Uterus (tissue), 4 donors: Measurements from ENCODE around the gene TRUB2. TPM values are rescaled to one million over a fixed set of nuclear protein-coding genes. Genes with fewer than 3 reads are reported as not detected.

ENCODE experiments used
- DNase-seq, 2 donors: peaks; one replicate each; pipeline ENCODE4 v3.0.0-alpha.2; 2019 to 2020
- H3K27ac ChIP-seq, 2 donors: fragments of 200-600 bp; sonication (generic); 1 replicate in 1 of 2; 2 replicates in 1 of 2; pipeline ENCODE4 v1.5.1; 2016 to 2018
- H3K27me3 ChIP-seq, 2 donors: fragments of 200-600 bp; sonication (generic); one replicate each; pipeline ENCODE4 v1.5.1; 2018 to 2019; ENCODE audit warnings: control low read depth in 1 of 2
- H3K36me3 ChIP-seq, 2 donors: fragments of 200-600 bp; sonication (generic); one replicate each; pipeline ENCODE4 v1.5.1; 2019; ENCODE audit warnings: control low read depth in 1 of 2
- H3K4me1 ChIP-seq, 2 donors: fragments of 200-600 bp; sonication (generic); one replicate each; pipeline ENCODE4 v1.5.1; 2018 to 2019; ENCODE audit warnings: control low read depth in 1 of 2
- H3K4me3 ChIP-seq, 2 donors: fragments of 200-600 bp; sonication (generic); 1 replicate in 1 of 2; 2 replicates in 1 of 2; pipeline ENCODE4 v1.5.1; 2018 to 2019; ENCODE audit warnings: mild to moderate bottlenecking in 1 of 2
- H3K9me3 ChIP-seq, 2 donors: fragments of 200-600 bp; sonication (generic); one replicate each; pipeline ENCODE4 v1.5.1; 2019; ENCODE audit warnings: control low read depth in 1 of 2
- CTCF ChIP-seq, 4 experiments: fragments of 200-600 bp in 2 of 4; fragments of 450-650 bp in 2 of 4; sonication (generic) in 2 of 4; IDR thresholded peaks; one replicate each; pipeline ENCODE4 v1.5.1; 2016 to 2019; ENCODE audit warnings: antibody characterized with exemption in 4 of 4, mild to moderate bottlenecking in 2 of 4, moderate library complexity in 1 of 4
- POLR2A ChIP-seq, 2 donors: fragments of 450-650 bp; IDR thresholded peaks; one replicate each; pipeline ENCODE4 v1.6.1; 2016; ENCODE audit warnings: antibody characterized with exemption in 2 of 2, mild to moderate bottlenecking in 1 of 2, moderate library complexity in 1 of 2
- intact Hi-C: fragments of 100-400 bp; cut with DNase I; formaldehyde crosslinking; loops from one replicate; pipeline ENCODE4 v1.15.1; 2023; ENCODE audit warnings: low total_unique reads
- total RNA-seq, 4 donors: library from RNA; depleted of rRNA in 3 of 4; stranded (reverse); fragments of >200 nt in 3 of 4; gene quantifications; one replicate each; pipeline versions ENCODE4 v1.1.0 to v1.2.4, GENCODE V29; 2014 to 2023
- donor health status: DM: yes; HTN: yes; CAD: no.

TRUB2 gene
- total RNA-seq, 4 donors from 2014 or later, result 0.29 to 14.0 (median 9.7) TPM

DNA sequence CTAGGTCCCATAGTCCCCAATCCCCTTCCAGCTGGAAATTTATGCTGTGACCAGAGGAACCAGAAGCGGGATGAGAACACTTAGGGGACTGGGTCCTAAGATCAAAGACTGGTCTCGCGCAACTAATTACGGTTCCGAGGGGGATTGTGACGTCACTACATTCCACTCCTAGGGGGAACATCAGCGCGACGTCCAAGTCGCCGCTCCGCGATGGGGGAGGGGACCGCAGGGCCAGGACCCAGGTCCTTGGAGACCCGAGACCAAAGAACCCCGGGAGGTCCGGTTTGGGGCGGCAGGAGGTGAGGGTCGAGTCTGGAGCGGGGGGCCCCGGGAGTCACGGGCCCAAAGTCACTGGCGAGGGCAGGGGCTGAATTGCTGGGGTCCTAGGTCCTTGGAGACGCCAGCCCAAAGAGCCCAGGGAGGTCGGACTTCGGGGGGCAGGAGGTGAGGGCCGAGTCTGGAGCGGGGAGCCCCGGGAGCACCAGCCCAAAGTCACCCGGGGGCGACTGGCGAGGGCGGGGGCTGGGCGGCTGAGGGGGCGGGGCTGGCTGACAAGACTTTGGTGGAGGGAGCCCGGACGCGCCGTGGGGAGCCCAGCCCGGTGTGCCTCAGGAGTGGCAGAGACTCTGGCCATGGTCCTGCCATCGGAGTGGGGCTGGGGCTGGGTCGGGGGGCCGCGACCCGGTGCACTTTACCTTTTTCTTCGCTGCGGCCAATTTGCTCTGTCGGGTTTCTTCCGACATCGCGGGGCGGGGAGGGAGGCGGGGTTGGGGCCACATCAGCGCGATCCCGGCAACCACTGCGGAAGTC lies 46.8 kb downstream of the TRUB2 start, which contains the start of gene GOLGA2:
Gene GOLGA2, minus strand, starts transcription at position 810 of the 810 bp plus-strand sequence. Its CDS starts 31 bp downstream, at position 779.
- intact Hi-C loops, result no loop called here
- DNase-seq, result peak; percentile 46 to 62

DNA sequence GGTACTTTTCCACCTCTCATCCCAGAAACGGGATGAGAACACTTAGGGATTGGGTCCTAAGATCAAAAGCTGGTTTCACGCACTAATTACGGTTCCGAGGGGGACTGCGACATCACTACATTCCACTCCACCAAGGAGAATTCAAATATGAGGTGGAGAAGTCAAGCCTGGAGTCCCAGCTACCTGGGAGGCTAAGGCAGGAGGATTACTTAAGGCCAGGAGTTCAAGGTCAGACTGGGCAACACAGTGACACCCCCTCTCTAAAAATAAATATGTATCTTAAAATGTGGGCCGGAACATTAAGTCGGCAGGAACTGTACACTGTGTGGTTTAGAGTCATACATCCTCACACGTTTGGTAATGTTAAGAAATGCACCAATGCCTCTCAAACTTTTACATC lies 48.0 kb downstream of the TRUB2 start:
- TF ChIP-seq CTCF (IDR thresholded peaks at IDR 0.05) (no peak), POLR2A (IDR thresholded peaks at IDR 0.05) (no peak)
- Histone ChIP-seq H3K27me3 (no peaks in the 10 kb centered on the region), H3K4me3 (peak overlapping the region in 1 of 2 donors; percentile 81), H3K4me1 (peaks cover 0 to 5% of the 10 kb centered on the region in 2 donors), H3K36me3 (no peaks in the 10 kb centered on the region), H3K27ac (peak overlapping the region in 1 of 2 donors; percentile 89), H3K9me3 (no peaks in the 10 kb centered on the region)
- intact Hi-C loops, result no loop called here
- DNase-seq, result no peak

More for the DNA sequence above, 46.8 kb downstream of the TRUB2 start, which contains the start of gene GOLGA2:
- H3K9me3 ChIP-seq, result no peaks in the 10 kb centered on the region
- peak within 1 kb of the TSS; percentile 89 to 94 for H3K27ac ChIP-seq
- no peaks in the 10 kb centered on the region for H3K27me3 ChIP-seq
- H3K4me3 ChIP-seq, result peak within 1 kb of the TSS; percentile 81 to 93
- H3K36me3 ChIP-seq, result no peaks in the 10 kb centered on the region
- TF ChIP-seq POLR2A (IDR thresholded peaks at IDR 0.05) (no peak), CTCF (IDR thresholded peaks at IDR 0.05) (no peak)
- H3K4me1 ChIP-seq, result peaks cover 0 to 5% of the 10 kb centered on the region in 2 donors

DNA sequence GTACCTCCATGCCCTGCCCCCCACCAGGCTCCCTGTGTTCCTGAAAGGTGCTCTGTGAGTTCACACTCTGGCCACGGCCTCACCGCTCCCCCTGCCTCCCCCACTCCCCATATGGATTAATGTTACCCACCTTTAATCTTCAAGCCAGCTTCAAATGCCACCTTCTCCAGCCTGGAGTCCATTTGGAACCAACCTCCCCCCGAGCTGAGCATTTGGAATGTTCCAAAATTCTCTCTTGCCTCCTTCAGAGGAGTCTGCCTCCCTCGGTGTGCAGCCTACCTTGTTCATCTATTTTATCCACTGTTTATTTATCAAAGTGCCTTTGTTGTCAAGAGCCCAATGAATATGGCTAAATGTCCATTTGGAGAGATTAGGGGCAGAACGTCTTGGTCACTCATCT lies 50.7 kb downstream of the TRUB2 start:
- intact Hi-C loops, result no loop called here
- Histone ChIP-seq H3K9me3 (no peaks in the 10 kb centered on the region), H3K4me1 (no peaks in the 10 kb centered on the region), H3K27ac (no peak overlapping the region), H3K4me3 (no peak overlapping the region), H3K36me3 (no peaks in the 10 kb centered on the region), H3K27me3 (no peaks in the 10 kb centered on the region)
- TF ChIP-seq CTCF (IDR thresholded peaks at IDR 0.05) (no peak), POLR2A (IDR thresholded peaks at IDR 0.05) (no peak)
- DNase-seq, result no peak

DNA sequence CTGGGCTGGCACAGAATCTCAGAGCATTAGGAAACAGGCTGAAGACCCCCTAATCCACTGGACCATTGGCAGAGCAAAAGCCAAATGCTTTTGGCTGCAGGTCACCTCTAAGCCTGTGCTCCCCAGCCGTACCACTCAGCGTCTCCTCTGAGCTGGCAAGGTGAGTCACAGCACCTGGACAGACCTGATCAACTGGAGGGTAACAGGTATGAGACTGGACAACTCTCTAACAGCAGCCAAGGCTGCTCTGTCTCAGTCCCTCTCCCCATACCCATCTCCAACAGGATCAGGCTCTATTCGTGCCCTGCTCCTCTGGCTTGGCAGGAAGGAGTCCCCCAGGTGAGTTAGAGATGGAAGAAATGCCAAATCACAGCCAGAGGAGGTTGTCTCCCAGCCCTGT lies 51.1 kb downstream of the TRUB2 start:
- Histone ChIP-seq H3K9me3 (no peaks in the 10 kb centered on the region), H3K4me3 (no peak overlapping the region), H3K27me3 (no peaks in the 10 kb centered on the region), H3K27ac (no peak overlapping the region), H3K36me3 (no peaks in the 10 kb centered on the region), H3K4me1 (no peaks in the 10 kb centered on the region)
- DNase-seq, result no peak
- intact Hi-C loops, result no loop called here
- TF ChIP-seq POLR2A (IDR thresholded peaks at IDR 0.05), result no peak
- no peak for TF ChIP-seq CTCF (IDR thresholded peaks at IDR 0.05)

- TF ChIP-seq POLR2A (IDR thresholded peaks at IDR 0.05) (no peak), CTCF (IDR thresholded peaks at IDR 0.05) (no peak)
- Histone ChIP-seq H3K4me3 (no peak overlapping the region), H3K27me3 (no peaks in the 10 kb centered on the region), H3K4me1 (no peaks in the 10 kb centered on the region), H3K9me3 (no peaks in the 10 kb centered on the region), H3K27ac (no peak overlapping the region), H3K36me3 (no peaks in the 10 kb centered on the region)
- intact Hi-C loops, result no loop called here
- DNase-seq, result no peak
Observed at GRCh38 chr9:128266868-128267590, 55.2 kb downstream of the TRUB2 start.
